GM18861 (cell line): ENCODE measurements around the gene FSD1.
A peak's percentile ranks its signal among the peaks of the same experiment; 100 is the strongest.

Experiments used
- ATAC-seq: cut with Tn5 transposase; IDR thresholded peaks from one replicate; pipeline ENCODE4 v1.9.1; 2021; ENCODE audit not compliant: unreplicated experiment

FSD1 gene

DNA sequence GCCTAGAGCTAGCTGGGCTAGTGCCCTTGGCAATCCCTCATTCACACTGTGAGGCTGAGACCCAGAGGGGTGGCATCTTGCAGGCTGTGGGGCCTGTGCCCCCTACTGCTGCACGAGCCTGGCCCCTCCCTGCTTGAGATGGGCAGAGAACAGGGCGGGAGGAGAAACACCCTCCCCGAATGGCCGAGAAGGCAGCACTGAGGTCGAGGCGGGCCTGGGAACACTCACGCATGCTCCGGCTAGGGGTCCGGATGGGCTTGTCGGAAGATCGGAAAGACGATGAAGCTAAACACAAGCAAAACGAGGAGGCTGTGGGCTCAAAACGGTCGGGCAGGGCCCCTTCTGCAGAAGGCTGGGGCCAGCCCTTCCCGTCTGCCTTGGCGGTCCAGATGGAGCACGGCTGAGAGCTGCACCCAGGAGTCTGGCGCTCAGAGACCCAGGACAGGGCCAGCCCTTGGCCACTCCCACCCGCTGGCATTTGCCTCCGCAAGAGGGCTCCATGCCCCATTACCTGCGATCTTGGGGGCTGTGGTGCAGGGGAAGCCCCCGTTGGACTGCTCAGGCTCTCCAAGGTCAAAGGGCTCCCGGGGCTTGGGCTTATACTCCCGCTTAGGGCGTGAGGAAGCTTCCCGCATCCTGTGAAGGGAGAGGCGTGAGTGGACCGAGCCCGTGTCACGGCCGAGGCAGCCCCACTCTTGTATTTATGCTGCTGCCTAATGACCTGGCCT, 57.9 kb downstream of the FSD1 start:
- no peak for ATAC-seq

DNA sequence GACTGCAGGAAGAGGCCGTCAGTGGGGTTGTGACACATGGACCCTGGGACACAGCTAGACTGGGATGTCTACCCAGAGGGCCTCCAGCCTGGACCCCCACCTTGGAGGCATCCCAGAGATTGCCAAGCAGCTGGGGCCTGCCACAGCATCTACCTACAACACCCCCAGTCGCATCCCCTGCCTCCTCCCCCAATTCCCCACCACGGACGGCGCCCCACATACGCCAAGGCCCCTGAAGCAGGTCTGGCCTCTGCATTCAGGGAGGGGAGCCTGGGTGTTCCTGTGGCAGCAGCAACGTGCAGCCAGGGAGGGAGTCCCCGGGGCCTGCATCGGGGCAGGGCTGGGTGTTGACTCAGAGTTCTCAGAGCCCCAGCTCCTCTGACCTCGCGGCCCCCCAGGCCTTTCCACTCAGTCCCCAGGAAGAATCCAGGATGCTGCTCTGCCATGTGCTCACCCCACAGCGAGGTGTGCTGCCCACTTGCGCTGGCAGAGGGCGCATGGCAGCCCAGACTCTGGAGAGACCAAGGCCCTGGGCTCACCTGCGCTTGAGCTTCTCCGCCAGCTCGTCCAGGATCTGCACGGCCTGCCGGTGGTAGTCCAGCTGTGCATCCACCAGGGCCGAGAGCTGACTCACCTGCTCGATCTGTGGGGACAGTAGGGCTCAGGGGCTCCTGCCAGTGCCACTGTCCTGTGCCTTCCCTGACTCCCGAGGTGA, 58.6 kb downstream of the FSD1 start:
- ATAC-seq, result no peak

DNA sequence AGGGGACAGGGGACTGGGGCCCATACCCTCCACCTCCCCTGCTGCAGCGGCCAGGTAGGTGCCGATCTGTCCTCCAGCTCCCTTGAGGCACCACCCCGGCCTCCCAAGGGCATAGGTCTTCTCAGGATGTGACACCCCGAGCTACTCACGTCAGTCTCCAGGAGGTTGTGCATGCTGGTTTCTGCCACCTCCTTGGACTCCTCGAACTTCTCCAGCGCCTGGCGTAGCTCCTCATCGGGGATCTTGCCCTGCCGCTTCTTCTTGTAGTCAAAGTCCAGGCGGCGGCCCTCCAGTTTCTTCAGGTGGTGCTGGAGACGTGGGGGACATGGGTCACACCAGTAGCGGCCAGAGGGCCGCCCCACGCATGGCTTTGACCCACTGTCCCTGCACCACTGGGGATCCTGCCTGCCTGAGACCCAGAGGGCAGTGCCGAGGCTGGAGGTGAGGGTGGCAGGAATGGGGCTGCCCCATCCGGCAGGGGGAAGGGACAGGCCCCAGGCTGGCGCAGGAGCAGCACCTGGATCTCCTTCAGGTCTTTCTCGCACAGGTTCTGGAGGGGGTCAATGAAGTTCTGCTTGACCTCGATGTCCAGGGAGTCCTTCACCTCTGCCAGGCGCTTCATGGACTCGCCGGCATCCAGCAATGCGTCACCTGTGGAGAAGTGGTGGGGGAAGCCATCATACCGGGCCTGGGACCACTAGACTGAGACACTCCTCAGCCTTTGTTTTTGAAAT, 59.3 kb downstream of the FSD1 start:
- no peak for ATAC-seq

DNA sequence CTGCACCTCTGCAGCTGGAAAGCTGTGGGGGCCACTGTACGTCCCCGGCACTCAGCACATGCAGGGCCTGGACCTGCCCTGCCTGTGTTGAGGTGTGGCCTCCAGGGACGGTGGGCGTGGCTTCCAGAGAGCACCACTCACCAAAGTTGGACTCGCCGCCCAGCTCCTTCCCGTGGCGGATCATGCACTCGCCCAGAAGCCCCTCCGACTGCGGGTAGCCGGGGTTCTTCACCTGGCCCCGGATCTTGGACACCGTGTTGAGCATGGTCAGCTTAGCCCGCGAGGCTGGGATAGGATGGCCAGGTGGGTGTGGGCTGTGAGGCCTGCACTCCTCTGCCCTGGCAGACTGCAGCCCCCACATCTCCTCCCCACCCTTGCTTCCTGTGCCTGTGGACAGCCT, 60.9 kb downstream of the FSD1 start:
- no peak for ATAC-seq

DNA sequence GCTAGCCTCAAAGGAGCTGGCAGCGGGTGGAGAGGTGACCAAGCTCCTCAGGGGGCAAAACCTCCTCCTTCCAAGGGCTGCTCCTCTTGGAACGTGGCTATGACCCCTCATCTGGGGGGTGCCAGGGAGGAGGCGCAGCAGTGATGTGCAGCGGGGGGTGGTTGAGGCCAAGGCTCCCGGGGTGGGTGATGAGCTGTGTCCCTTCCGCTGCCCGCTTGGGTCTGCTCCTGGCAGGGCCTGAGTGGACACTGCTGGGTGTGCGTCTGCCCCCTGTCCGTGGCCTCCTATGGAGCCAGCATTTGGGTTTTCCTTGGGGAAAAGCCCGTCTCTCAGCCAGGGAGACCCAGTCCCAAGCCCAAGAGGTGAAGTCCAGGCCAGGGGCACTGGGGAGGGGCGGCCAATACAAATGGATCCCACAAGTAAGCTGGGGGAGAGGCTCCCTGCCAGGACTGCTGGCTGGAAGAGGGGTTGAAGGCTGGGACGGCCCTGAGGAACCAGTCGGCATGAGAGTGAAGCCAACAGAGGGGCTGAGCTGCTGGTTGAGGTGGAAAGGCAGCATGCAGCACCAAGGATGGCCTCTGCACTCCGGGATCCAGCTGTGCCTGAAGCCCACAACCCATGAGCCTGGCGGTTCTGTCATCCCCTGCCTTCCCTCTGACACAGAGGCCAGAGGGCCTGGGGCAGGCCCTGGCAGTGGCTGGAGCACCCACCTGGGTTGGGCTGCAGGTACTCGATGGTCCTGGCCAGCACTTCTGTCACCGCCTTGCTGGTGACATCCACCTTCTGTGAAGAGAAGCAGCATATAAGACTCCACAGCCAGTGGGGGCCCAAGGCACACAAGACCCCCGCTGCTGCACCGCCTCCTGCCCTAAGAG, 61.6 kb downstream of the FSD1 start:
- no peak for ATAC-seq

DNA sequence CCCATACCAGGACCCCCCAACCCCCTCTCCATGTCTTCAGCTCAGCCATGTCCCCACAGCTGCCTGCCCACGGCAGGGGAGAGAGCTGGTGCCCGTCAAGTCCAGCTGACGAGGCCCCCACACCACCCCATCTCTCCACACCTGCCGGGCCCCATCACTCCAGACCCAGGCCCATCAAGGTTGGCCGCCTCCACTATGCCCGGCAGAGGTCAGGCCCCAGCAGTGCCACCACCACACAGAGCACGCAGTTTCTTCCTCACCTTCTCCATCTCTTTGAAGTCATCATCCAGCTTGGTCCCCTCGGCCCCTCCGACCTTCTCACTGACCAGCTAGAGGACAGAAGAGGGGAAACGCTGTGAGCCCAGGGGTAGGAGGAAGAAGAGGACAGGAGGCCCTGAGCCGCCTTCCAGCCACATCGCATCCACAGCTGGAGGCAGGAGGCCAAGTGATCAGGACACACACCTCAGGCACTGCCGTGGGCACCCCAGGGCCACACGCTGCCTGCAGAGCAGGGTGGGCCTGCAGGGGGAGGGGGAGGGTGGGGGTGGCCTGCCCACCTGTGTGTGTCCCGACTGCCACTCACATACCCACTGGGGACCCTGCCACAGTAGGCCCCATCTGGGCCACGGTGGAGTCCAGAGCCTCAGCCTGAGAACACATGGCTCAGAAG, 62.4 kb downstream of the FSD1 start:
- no peak for ATAC-seq

DNA sequence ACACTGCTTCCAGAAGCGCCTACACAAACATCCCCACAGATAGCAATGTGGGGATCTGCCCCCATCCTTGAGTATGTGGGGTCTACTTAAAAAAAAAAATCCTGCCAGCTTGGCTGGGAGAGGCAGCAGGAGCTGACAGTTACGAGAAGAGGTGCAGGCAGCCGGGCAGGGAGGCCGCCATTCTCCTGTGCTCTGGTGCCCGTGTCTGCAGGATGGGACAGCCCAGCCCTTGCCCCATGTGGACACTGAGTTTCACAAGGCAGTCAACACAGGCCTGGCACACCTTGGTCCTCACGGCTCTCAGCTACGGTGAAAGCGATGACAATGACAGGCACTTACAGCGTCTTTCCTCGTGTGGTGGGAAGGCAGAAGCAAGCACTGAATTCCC, 62.9 kb downstream of the FSD1 start:
- no peak for ATAC-seq

DNA sequence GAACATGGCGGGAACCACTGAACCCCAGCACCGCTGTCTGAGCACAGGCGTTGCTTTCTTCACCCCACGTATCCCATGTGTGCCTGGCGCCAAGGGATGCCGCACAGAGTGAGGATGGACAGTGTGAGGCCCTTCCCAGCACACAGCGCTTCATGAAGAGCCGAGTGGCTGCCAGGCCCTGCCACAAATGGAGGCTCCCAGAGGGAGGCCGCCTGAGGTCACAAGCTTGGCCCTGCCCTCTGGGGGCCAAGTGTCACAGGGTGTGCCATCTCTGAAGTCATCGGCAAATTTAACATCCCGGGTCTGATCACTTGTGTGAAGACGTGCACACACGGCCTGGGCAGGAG, 63.4 kb downstream of the FSD1 start:
- ATAC-seq, result no peak

DNA sequence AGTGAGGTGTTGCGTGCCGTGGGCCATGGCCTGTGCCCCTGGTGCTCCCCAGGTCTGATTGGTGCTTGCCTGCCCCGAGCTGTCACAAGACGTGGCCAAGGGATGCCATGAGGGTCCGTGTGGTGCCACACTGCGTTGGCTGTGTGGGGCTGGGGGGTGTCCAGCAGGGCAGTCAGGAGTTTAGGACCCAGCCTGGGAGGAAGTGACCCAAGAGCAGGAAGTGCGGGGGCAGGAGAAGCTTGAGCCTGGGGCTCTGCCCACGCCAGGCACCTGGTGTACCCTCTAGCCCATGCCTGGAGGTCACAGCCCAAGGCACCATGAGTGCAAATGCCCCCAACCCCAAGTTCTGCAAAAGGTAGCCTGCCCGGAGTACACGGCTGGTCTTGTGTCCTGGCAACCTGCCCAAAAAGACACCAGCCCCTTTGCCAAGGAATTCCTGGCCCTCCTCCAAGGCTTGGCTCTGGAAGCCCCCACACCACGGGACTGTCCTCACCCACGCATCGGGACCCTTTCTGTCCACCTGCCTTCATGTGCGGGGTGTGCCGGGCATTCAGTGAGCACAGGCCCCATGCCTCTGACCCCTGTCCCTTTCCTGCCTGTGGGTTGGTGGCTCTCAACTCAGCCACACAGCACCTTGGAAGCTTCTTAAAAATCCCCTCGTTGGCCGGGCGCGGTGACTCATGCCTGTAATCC, 63.9 kb downstream of the FSD1 start:
- no peak for ATAC-seq

DNA sequence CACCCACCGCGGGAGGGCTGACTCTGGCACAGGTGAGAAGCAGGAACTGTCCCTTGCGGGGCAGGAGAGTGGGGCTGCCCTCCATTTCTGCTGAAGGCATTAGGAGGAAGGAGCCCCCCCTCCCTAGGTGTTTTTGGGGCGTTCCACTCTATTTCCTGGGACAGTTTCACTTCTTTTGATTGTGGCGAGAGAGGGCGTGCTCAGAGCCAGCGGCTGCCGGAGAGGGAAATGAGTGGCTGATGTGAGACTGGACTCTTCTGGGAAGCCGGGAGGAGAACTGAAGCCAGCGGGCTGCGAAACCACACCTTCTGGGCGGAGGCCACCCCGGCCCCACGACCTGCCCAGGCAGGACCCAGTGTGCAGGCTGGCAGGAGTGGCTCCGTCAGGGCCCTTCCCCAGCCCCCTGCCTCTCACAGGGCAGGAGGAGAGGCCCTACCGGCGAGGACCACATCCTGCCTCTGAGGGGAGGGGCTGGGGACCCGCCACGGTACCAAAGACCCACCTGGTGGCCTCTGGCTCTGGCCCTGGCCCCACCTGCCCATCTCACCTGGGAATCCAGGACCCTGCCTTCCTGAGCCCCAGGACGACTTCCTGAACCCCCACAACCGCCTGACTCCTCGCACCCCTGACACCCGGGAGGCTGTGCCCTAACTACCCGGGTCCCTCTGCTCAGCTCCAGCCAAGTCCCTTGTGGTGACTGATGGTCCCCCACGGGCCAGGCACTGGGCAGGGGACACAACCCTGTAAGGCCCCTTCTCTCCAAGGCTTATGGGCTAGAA, 64.9 kb downstream of the FSD1 start:
- peak; percentile 45 for ATAC-seq

DNA sequence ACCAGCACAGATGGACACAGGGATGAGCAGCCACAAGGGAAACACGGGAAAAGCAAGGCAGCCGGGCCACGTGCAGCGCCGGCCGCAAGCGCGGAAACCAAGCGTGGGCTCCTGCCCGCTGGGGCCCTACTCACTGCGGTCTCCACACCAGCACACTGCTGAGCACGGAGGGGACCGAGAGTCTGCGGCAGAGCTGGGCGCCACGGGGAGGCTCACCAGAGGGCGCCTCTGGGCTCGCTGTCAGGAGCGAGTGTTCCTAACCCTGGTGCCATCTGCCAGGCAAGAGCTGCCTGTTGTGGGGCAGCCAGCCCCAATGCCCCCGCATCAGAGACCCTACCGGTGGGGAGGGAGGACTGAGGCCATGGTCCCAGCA, 65.5 kb downstream of the FSD1 start:
- ATAC-seq, result peak; percentile 26

DNA sequence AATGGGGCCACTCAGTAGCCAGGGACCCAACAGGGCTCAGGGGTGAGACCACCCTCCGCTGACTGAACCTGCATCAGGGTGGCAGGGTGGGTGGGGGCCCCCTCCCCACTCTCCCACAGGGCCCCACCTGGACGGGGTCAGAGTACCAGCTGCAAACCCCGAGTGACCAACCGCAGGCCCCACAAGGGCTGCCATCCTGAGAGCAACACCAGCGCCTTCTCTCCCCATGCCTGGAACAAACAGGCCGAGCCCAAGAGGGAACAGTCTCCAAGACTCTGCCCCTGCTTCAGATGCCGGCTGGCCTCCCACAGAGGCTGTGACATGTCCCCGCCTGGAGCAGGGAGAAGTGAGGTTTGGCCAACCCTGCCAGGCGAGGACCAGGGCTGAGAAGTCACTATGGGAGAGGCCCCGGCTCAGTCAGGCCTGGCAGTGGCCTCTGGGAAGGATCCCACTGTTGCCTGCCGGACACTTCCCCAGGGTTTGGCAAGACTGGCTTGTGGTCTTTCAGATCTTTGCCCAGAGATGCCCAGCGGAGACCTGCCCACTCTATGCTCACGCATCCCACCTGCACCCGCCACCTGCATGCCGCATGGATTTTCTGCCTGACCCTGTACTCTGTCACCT, 66.1 kb downstream of the FSD1 start:
- ATAC-seq, result no peak

DNA sequence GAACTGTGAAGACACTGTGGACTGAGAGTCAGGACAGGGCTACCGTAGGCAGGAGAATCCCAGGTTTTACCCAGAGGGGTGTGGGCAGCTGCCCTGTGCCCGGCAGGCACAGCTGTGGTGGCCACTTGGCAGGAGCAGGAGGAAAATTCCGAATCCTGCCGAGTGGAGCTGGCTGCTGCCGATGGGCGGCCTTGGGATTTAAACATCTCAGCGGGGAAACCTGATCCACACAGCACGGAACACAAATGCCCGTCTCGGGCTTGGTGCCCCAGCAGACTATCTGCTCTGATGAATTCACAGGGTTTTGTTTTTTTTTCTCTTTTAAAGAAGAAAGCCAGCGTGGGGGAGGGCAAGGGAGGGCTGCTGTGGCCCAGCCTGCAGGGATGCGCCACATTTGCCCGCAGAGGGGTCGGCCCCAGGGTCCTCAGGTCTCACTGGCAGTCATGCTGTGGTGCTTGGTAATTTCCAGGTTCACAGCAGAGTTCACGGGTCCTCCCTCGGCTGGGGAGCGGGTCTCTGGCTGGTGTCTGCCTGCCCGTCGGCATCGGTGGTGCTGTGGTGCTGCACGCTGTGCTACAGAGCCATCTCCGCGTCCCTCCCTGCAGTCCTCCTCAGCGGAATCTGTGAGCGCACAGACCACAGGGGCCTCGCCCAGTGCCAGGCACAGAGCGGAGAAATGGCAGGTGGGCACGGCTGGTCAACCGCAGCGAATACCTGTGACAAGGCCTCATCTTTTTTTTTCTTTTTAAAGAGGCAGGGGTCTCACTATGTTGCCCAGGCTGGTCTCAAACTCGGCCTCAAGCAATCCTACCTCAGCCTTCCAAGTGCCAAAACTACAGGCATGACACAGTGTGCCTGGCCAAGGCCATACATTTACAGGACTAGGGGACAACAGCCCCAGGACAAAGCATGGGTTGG, 67.1 kb downstream of the FSD1 start:
- no peak for ATAC-seq

DNA sequence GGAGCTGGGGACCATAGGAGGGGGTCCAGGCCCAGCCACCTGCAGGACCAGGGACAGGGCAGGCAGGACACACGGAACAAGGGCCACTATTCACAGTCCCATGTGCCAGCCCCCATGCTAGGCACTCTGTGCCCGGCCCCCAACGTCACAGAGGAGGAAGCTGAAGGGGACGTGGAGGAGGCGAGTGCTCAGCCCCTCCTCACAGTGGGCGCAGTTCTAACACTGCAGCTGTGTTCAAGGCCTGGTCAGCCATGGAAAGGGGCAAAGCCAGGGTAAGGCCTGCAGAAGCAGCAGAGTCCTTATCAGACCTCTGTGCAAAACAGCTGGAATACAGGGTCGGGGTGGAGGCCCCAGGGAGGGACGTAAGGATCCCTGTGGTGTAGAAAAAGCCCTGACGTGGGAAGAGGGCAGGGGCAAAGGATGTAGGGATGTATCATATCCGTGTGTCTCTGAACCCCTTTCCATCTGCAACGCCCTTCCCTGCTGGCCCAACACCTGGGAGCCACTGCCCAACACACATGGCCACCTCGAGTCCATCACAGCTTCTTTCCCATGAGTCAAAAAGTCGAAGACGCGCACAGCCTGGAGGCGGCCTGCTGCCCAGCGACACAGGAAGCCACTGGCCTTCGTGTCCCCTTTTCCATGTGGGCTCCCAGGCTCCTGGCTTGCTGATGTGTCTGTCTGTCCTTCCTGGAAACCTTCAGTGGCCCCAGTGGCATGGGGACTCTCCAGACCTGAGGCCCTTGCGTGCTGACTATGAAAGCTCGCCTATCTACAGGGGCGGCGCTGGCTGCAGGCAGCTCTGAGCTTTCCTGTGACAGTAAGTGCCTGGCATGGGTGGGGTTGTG, 68.0 kb downstream of the FSD1 start:
- ATAC-seq, result no peak

DNA sequence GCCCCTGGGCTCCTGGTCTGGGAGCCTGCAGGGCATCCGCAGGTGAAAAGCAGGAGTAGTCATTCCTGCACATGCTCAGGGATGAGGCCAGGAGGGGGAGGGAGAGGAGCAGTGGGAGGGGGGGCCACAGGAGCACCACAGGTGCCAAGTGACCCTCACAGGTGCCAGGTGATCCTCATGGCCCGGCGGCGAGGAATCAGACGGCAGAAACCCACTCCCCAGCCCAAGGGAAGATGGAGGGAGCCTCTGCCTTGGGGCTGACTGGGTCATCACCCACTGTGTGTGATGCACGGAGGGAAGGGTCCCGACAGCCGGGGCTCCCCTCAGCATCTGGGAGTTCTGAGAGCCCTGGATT, 68.6 kb downstream of the FSD1 start:
- no peak for ATAC-seq
